B cell (primary cell): ENCODE measurements around the gene CXCR6. TPM values are rescaled to one million over a fixed set of nuclear protein-coding genes. Genes with fewer than 3 reads are reported as not detected.

Experiments
- ATAC-seq: fragments of 200-7000 bp; cut with Tn5 transposase; one replicate; pipeline ENCODE4 v1.10.0; 2021; ENCODE audit warnings: low read depth, mild to moderate bottlenecking, moderate number of reproducible peaks, moderate library complexity
- CTCF ChIA-PET: fragments of 350-600 bp; sonication (Branson Sonifier 250); formaldehyde crosslinking; loops from one replicate; lab custom pipeline; 2021; ENCODE audit warnings: antibody characterized with exemption, inconsistent platforms; lab: Charles Lee
- POLR2A ChIA-PET: fragments of 350-600 bp; sonication (Branson Sonifier 250); formaldehyde crosslinking; loops from one replicate; lab custom pipeline; 2021; ENCODE audit warnings: antibody characterized with exemption; lab: Charles Lee
- DNase-seq: peaks from one replicate; pipeline ENCODE4 v3.0.0; 2013
- H2AFZ ChIP-seq: 2 replicates; pipeline ENCODE4 v1.6.1; 2012; ENCODE audit warnings: mild to moderate bottlenecking, low read depth, low read length; ENCODE audit not compliant: insufficient read depth, poor library complexity, severe bottlenecking
- H3K27ac ChIP-seq, 2 donors: 1 replicate in 1 of 2; 2 replicates in 1 of 2; pipeline ENCODE4 v1.5.1; 2012 to 2013; ENCODE audit warnings: low read length in 2 of 2, mild to moderate bottlenecking in 2 of 2, moderate library complexity in 1 of 2
- H3K27me3 ChIP-seq, 4 experiments: fragments of 200-600 bp in 1 of 4; sonication (generic) in 1 of 4; replicated peaks in 1 of 4; 1 replicate in 2 of 4; 2 replicates in 2 of 4; pipeline versions ENCODE4 v1.6.1 to v1.7.0; 2013 to 2016; ENCODE audit warnings: low read length in 3 of 4, mild to moderate bottlenecking in 2 of 4, mixed read lengths in 1 of 4, moderate library complexity in 1 of 4; ENCODE audit not compliant: insufficient read depth in 4 of 4, control insufficient read depth in 3 of 4; ENCODE audit errors: control extremely low read depth in 1 of 4
- H3K36me3 ChIP-seq, 2 experiments: replicated peaks in 1 of 2; 1 replicate in 1 of 2; 2 replicates in 1 of 2; pipeline versions ENCODE4 v1.6.1 to v1.7.1; 2013; ENCODE audit warnings: low read length in 1 of 2; ENCODE audit not compliant: insufficient read depth in 2 of 2, control insufficient read depth in 1 of 2; ENCODE audit errors: control extremely low read depth in 1 of 2, extremely low read depth in 1 of 2
- H3K4me1 ChIP-seq, 2 donors: fragments of 200-600 bp in 1 of 2; sonication (generic) in 1 of 2; 1 replicate in 1 of 2; 2 replicates in 1 of 2; pipeline versions ENCODE4 v1.5.1 to v1.6.1; 2013 to 2017; ENCODE audit warnings: low read length in 2 of 2; ENCODE audit not compliant: control insufficient read depth in 2 of 2, insufficient read depth in 2 of 2
- H3K4me2 ChIP-seq: replicated peaks from 2 replicates; pipeline ENCODE3; 2012; ENCODE audit warnings: mild to moderate bottlenecking, low read depth, low read length; ENCODE audit not compliant: poor library complexity, severe bottlenecking
- H3K4me3 ChIP-seq, 5 experiments: fragments of 200-600 bp in 1 of 5; sonication (generic) in 1 of 5; 1 replicate in 3 of 5; 2 replicates in 2 of 5; pipeline versions ENCODE4 v1.5.1 to v1.7.0; 2011 to 2016; ENCODE audit warnings: low read length in 4 of 5, mild to moderate bottlenecking in 4 of 5, low read depth in 2 of 5, control low read depth in 1 of 5, moderate library complexity in 1 of 5; ENCODE audit not compliant: insufficient read depth in 1 of 5; ENCODE audit errors: control extremely low read depth in 1 of 5, extremely low read depth in 1 of 5
- H3K79me2 ChIP-seq: fragments of 200-600 bp; sonication (generic); one replicate; pipeline ENCODE4 v1.6.0; 2016; ENCODE audit warnings: low read length; ENCODE audit not compliant: control insufficient read depth, insufficient read depth
- H3K9ac ChIP-seq: fragments of 200-600 bp; sonication (generic); 2 replicates; pipeline ENCODE4 v1.6.1; 2017; ENCODE audit warnings: mild to moderate bottlenecking, low read length, moderate library complexity
- H3K9me3 ChIP-seq, 3 donors: one replicate each; pipeline versions ENCODE4 v1.6.1 to v1.7.1; 2013; ENCODE audit warnings: low read length in 2 of 3; ENCODE audit not compliant: control insufficient read depth in 2 of 3, insufficient read depth in 1 of 3; ENCODE audit errors: control extremely low read depth in 1 of 3
- H4K20me1 ChIP-seq: 2 replicates; pipeline ENCODE4 v1.6.0; 2012; ENCODE audit warnings: mild to moderate bottlenecking, low read length; ENCODE audit not compliant: insufficient read depth, control insufficient read depth, poor library complexity, severe bottlenecking
- H3K27ac Mint-ChIP-seq: one replicate; pipeline ENCODE4 v1.8.0; 2021; ENCODE audit warnings: mixed read lengths
- H3K27me3 Mint-ChIP-seq: one replicate; pipeline ENCODE4 v1.8.0; 2021; ENCODE audit warnings: mixed read lengths
- H3K4me1 Mint-ChIP-seq: one replicate; pipeline ENCODE4 v1.8.0; 2021; ENCODE audit warnings: mixed read lengths
- H3K4me3 Mint-ChIP-seq: one replicate; pipeline ENCODE4 v1.8.0; 2021; ENCODE audit warnings: mixed read lengths
- H3K9me3 Mint-ChIP-seq: one replicate; pipeline ENCODE4 v1.8.0; 2022; ENCODE audit warnings: mixed read lengths; ENCODE audit not compliant: insufficient read depth
- EZH2 ChIP-seq: IDR thresholded peaks from 2 replicates; pipeline ENCODE4 v1.6.1; 2012; ENCODE audit warnings: borderline replicate concordance, low read depth, mild to moderate bottlenecking, moderate library complexity, low read length; ENCODE audit not compliant: insufficient read depth, poor library complexity, severe bottlenecking
- WGBS: methylation state at CpG from one replicate; pipeline ENCODE4 v1.1.5; 2013; ENCODE audit warnings: missing lambda C conversion rate; ENCODE audit not compliant: insufficient coverage; 5-methylcytosine and 5-hydroxymethylcytosine counted together
- intact Hi-C: fragments of 100-400 bp; cut with micrococcal nuclease; formaldehyde crosslinking; loops from one replicate; pipeline ENCODE4 v1.10.0; 2022
- polyA plus RNA-seq: library from polyadenylated mRNA; depleted of rRNA; stranded (reverse); fragments of >200 nt; gene quantifications from 2 replicates; pipeline ENCODE4 v1.2.3, GENCODE V29; 2012
- total RNA-seq, 2 donors: library from RNA; stranded (reverse); fragments of 120-200 nt in 1 of 2; gene quantifications; 1 replicate in 1 of 2; 2 replicates in 1 of 2; pipeline versions ENCODE4 v1.2.3 to v1.2.4, GENCODE V29; 2013 to 2022
- TF ChIP-seq, protein P1 (sequence below): fragments of 200-600 bp; IDR thresholded peaks from one replicate; pipeline ENCODE4 v1.8.0; 2022; ENCODE audit warnings: antibody characterized with exemption, mild to moderate bottlenecking

CXCR6 gene
- total and polyA plus RNA-seq, 2 donors (not counting 1 experiment from before 2014, with no cell fraction given) = not detected

GRCh38 chr3:45927881-45928280 lies 15.4 kb upstream of the CXCR6 start:
- H3K27me3 ChIP-seq = no peaks in the 10 kb centered on the region
- no peak overlapping the region for H3K9ac ChIP-seq
- H3K4me3 ChIP-seq = no peak overlapping the region
- CTCF ChIA-PET = interaction anchor here (1.4 to 7.7 kb wide), 4 partner anchors 11 to 418 kb away, joined by 3 to 84 read pairs (median 14); no protein-coding TSS in a partner anchor
- peaks cover 13 to 74% of the 10 kb centered on the region in 2 experiments for H3K36me3 ChIP-seq
- H3K27me3 Mint-ChIP-seq = no peaks in the 10 kb centered on the region
- WGBS = 100% methylated on average over 1 of the region's 2 CpGs
- no peak for DNase-seq
- no peak overlapping the region for H3K27ac ChIP-seq
- no peak overlapping the region for H2AFZ ChIP-seq
- H3K4me1 ChIP-seq = no peaks in the 10 kb centered on the region
- no peak for TF ChIP-seq EZH2
- TF ChIP-seq, protein P1, sequence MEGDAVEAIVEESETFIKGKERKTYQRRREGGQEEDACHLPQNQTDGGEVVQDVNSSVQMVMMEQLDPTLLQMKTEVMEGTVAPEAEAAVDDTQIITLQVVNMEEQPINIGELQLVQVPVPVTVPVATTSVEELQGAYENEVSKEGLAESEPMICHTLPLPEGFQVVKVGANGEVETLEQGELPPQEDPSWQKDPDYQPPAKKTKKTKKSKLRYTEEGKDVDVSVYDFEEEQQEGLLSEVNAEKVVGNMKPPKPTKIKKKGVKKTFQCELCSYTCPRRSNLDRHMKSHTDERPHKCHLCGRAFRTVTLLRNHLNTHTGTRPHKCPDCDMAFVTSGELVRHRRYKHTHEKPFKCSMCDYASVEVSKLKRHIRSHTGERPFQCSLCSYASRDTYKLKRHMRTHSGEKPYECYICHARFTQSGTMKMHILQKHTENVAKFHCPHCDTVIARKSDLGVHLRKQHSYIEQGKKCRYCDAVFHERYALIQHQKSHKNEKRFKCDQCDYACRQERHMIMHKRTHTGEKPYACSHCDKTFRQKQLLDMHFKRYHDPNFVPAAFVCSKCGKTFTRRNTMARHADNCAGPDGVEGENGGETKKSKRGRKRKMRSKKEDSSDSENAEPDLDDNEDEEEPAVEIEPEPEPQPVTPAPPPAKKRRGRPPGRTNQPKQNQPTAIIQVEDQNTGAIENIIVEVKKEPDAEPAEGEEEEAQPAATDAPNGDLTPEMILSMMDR = no peak
- H3K4me2 ChIP-seq = no peak overlapping the region
- no peaks in the 10 kb centered on the region for H3K79me2 ChIP-seq
- ATAC-seq = no peak
- intact Hi-C loops = loop anchor here (5.0 kb wide), 2 partner anchors 86 to 886 kb away; partner anchors contain the start of gene LZTFL1
- no peak overlapping the region for H3K4me3 Mint-ChIP-seq
- H3K4me1 Mint-ChIP-seq = no peaks in the 10 kb centered on the region
- no peaks in the 10 kb centered on the region for H3K9me3 Mint-ChIP-seq
- no peaks in the 10 kb centered on the region for H4K20me1 ChIP-seq
- H3K27ac Mint-ChIP-seq = no peak overlapping the region
- POLR2A ChIA-PET = no interaction called here
- H3K9me3 ChIP-seq = no peaks in the 10 kb centered on the region

GRCh38 chr3:45929042-45929679 lies 14.1 kb upstream of the CXCR6 start:
- peaks cover 13 to 69% of the 10 kb centered on the region in 2 experiments for H3K36me3 ChIP-seq

More at GRCh38 chr3:45929042-45929679, 14.1 kb upstream of the CXCR6 start:
- no peaks in the 10 kb centered on the region for H3K27me3 Mint-ChIP-seq
- ChIA-PET CTCF (interaction anchor here (0.5 to 7.7 kb wide), 21 partner anchors 9 to 866 kb away, joined by 3 to 84 read pairs (median 4); no protein-coding TSS in a partner anchor), POLR2A (interaction anchor here (0.5 to 1.6 kb wide), 2 partner anchors 168 to 202 kb away, joined by 3 read pairs; no protein-coding TSS in a partner anchor)
- Histone ChIP-seq H3K9me3 (no peaks in the 10 kb centered on the region), H3K4me2 (no peak overlapping the region), H3K4me1 (no peaks in the 10 kb centered on the region), H4K20me1 (no peaks in the 10 kb centered on the region), H3K4me3 (no peak overlapping the region), H2AFZ (no peak overlapping the region), H3K27ac (no peak overlapping the region), H3K79me2 (no peaks in the 10 kb centered on the region), H3K27me3 (no peaks in the 10 kb centered on the region), H3K9ac (no peak overlapping the region)
- H3K27ac Mint-ChIP-seq = no peak overlapping the region
- 64% methylated on average over 7 of the region's 9 CpGs for WGBS
- intact Hi-C loops = loop anchor here (5.0 kb wide), 2 partner anchors 87 to 887 kb away; partner anchors contain the start of gene LZTFL1
- ATAC-seq (peak; percentile 81), DNase-seq (peak; percentile 70)
- no peak overlapping the region for H3K4me3 Mint-ChIP-seq
- H3K9me3 Mint-ChIP-seq = no peaks in the 10 kb centered on the region
- H3K4me1 Mint-ChIP-seq = no peaks in the 10 kb centered on the region
- no peak for TF ChIP-seq EZH2
- TF ChIP-seq, protein P1 = peak; percentile 81
